OCI-LY3 (cell line): Measurements from ENCODE around the gene NELL2.

ENCODE experiments used
- H2AFZ ChIP-seq: fragments of 200-600, 300-600 bp; shearing (Covaris generic); 2 replicates; pipeline ENCODE4 v1.6.0; 2014; ENCODE audit warnings: antibody characterized with exemption, low read depth, low read length
- H3K27ac ChIP-seq: fragments of 200-600, 300-600 bp; sonication (generic); 2 replicates; pipeline ENCODE4 v1.5.1; 2014; ENCODE audit warnings: mild to moderate bottlenecking, low read length, moderate library complexity, mixed read lengths
- H3K27me3 ChIP-seq: fragments of 200-600, 300-600 bp; sonication (generic); 2 replicates; pipeline ENCODE4 v1.6.1; 2014; ENCODE audit warnings: low read depth, low read length, mixed read lengths
- H3K36me3 ChIP-seq: fragments of 200-600, 300-600 bp; sonication (generic); replicated peaks from 2 replicates; pipeline ENCODE3; 2014; ENCODE audit warnings: low read depth, low read length, mixed read lengths
- H3K4me1 ChIP-seq: fragments of 300-600, 200-600 bp; sonication (generic); 2 replicates; pipeline ENCODE4 v1.6.1; 2014; ENCODE audit warnings: low read length, mixed read lengths
- H3K4me2 ChIP-seq: fragments of 200-600, 300-600 bp; sonication (generic); 2 replicates; pipeline ENCODE4 v1.6.1; 2014; ENCODE audit warnings: low read length, mixed read lengths
- H3K4me3 ChIP-seq: fragments of 300-600, 200-600 bp; sonication (generic); 2 replicates; pipeline ENCODE4 v1.5.1; 2014; ENCODE audit warnings: antibody characterized with exemption, mild to moderate bottlenecking, low read length, moderate library complexity
- H3K79me2 ChIP-seq: fragments of 300-600, 200-600 bp; shearing (Covaris generic); 2 replicates; pipeline ENCODE4 v1.6.1; 2014; ENCODE audit warnings: mild to moderate bottlenecking, low read length, mixed read lengths
- H3K9ac ChIP-seq: fragments of 300-600, 200-600 bp; shearing (Covaris generic); 2 replicates; pipeline ENCODE4 v1.6.0; 2014; ENCODE audit warnings: mild to moderate bottlenecking, low read length, moderate library complexity
- H3K9me3 ChIP-seq: fragments of 200-600, 300-600 bp; shearing (Covaris generic); 2 replicates; pipeline ENCODE4 v1.6.1; 2014; ENCODE audit warnings: low read length, mixed read lengths; ENCODE audit not compliant: insufficient read depth
- H4K20me1 ChIP-seq: fragments of 200-600, 300-600 bp; sonication (generic); 2 replicates; pipeline ENCODE4 v1.6.1; 2016; ENCODE audit warnings: low read length, mixed read lengths; ENCODE audit not compliant: insufficient read depth
- EZH2phosphoT487 ChIP-seq: fragments of 200-600 bp; shearing (Covaris generic); IDR thresholded peaks from 2 replicates; pipeline ENCODE4 v1.6.1; 2018; ENCODE audit warnings: antibody characterized with exemption, mixed run types, low read depth
- TF ChIP-seq, protein P1 (sequence below): fragments of 200-600, 300-600 bp; sonication (generic); IDR thresholded peaks from 2 replicates; pipeline ENCODE4 v1.5.1; 2014; ENCODE audit warnings: antibody characterized with exemption, low read length, low read depth

Gene NELL2

DNA sequence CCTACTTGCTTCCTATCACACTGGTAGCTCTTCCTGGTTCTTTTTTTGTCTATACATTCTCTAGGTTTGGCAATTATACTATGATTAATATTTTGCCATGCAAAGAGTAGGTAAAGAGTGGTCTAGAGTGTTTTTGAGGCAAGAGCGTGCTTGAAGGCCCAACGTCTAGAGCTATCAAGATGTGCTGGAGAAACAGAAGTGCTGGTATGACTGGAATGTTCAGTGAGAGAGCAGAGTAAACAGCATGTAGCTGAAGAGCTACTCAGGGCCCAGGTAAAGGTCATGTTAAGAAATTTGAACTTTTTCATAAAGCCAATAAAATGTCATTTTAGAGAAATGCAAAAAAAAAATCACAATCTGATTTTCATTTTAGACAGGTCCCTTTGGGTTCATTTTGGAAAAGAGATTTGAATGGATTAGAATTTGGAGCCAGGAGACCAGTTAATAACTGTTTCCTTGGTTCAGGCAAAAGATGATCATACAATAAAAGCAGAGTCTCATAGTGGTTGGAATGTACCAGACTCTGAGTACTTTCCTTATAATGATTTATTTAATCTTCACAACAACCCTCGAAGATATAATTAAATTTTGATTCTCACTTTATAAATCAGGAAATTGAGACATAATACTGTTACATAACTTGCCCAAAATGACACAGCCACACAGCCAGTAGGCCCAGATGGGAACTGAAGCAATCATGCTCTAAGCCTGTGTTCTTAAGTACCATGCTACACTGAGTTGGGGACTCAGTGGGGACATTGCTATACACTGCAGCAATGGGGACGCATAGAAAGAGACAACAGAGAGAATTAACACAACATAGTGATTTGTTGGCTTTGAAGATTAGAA lies 350.1 kb downstream of the NELL2 start:
- no peak overlapping the region for H3K27ac ChIP-seq
- no peak overlapping the region for H3K4me2 ChIP-seq
- no peak overlapping the region for H3K4me3 ChIP-seq
- no peak overlapping the region for H2AFZ ChIP-seq
- TF ChIP-seq EZH2phosphoT487, result no peak
- TF ChIP-seq, protein P1, sequence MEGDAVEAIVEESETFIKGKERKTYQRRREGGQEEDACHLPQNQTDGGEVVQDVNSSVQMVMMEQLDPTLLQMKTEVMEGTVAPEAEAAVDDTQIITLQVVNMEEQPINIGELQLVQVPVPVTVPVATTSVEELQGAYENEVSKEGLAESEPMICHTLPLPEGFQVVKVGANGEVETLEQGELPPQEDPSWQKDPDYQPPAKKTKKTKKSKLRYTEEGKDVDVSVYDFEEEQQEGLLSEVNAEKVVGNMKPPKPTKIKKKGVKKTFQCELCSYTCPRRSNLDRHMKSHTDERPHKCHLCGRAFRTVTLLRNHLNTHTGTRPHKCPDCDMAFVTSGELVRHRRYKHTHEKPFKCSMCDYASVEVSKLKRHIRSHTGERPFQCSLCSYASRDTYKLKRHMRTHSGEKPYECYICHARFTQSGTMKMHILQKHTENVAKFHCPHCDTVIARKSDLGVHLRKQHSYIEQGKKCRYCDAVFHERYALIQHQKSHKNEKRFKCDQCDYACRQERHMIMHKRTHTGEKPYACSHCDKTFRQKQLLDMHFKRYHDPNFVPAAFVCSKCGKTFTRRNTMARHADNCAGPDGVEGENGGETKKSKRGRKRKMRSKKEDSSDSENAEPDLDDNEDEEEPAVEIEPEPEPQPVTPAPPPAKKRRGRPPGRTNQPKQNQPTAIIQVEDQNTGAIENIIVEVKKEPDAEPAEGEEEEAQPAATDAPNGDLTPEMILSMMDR, result no peak
- no peaks in the 10 kb centered on the region for H3K27me3 ChIP-seq
- H3K36me3 ChIP-seq, result no peaks in the 10 kb centered on the region
- no peaks in the 10 kb centered on the region for H3K4me1 ChIP-seq
- H3K9me3 ChIP-seq, result no peaks in the 10 kb centered on the region
- H3K79me2 ChIP-seq, result no peaks in the 10 kb centered on the region
- no peak overlapping the region for H3K9ac ChIP-seq
- H4K20me1 ChIP-seq, result no peaks in the 10 kb centered on the region

DNA sequence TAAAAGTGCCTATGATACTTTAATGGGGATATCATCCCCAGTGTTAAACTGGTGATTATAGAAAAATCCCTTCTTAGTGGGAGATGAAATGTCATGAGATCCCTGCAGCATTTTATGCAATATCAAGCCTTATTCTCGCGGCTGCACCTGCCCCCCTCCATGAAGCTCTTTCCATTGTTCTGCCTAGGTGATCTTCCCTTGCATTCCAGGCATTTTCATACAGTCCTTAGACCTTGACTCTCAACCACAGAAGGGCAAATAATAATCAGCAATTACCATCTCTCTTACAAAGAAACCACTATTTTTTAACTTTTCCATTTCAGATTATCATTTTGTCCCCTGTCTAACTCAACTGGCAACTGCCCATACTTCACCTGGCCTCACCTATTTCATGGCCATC lies 352.3 kb downstream of the NELL2 start:
- Histone ChIP-seq H3K27ac (no peak overlapping the region), H3K27me3 (no peaks in the 10 kb centered on the region), H4K20me1 (no peaks in the 10 kb centered on the region), H3K36me3 (no peaks in the 10 kb centered on the region), H3K79me2 (no peaks in the 10 kb centered on the region), H3K4me1 (no peaks in the 10 kb centered on the region), H3K4me2 (no peak overlapping the region), H2AFZ (no peak overlapping the region), H3K4me3 (no peak overlapping the region), H3K9me3 (no peaks in the 10 kb centered on the region), H3K9ac (no peak overlapping the region)
- no peak for TF ChIP-seq EZH2phosphoT487
- TF ChIP-seq, protein P1, result no peak

DNA sequence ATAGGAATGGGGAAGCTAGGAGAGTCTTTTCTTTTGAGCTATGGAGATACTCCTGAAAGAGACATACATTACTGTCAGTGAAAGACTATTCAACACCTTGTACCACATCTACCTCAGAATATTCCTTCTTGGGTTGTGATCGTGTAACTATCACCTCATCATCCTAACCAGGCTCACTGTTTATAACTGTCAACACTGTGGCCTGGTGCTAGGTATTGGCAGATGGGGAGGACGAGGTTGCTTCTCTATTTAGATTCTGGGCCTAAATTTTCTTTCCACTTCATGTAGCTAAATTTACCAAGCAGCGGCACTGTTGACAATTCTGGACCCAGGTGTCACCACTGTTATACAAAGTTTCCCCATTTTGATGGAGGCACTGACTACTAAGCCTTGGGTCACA lies 354.4 kb downstream of the NELL2 start:
- Histone ChIP-seq H3K27ac (no peak overlapping the region), H4K20me1 (no peaks in the 10 kb centered on the region), H3K9me3 (no peaks in the 10 kb centered on the region), H3K4me1 (no peaks in the 10 kb centered on the region), H3K79me2 (no peaks in the 10 kb centered on the region), H3K36me3 (no peaks in the 10 kb centered on the region), H3K4me3 (no peak overlapping the region), H2AFZ (no peak overlapping the region), H3K27me3 (no peaks in the 10 kb centered on the region), H3K4me2 (no peak overlapping the region), H3K9ac (no peak overlapping the region)
- TF ChIP-seq EZH2phosphoT487, result no peak
- TF ChIP-seq, protein P1, result no peak

DNA sequence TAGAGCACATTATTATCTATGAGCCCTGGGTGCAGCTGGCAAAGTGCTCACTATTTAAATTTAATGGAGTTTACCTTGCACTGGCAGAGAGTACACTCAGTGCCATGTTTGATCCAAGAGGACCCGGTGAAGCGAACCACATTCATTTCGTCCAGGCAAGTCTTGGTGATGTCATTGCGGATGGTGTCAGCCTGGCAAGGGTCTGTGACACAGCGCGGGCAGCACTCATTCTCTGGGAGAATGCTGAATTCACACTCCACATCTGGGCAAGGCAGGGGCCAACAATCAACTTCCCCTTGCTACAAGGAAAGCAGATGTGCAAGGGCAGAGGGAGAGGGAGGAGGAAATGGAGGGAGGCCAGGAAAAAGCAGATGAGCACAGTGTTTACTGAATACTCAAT lies 356.2 kb downstream of the NELL2 start:
- no peaks in the 10 kb centered on the region for H3K79me2 ChIP-seq
- no peaks in the 10 kb centered on the region for H3K9me3 ChIP-seq
- no peaks in the 10 kb centered on the region for H3K36me3 ChIP-seq
- no peaks in the 10 kb centered on the region for H4K20me1 ChIP-seq
- no peak overlapping the region for H3K4me3 ChIP-seq
- no peak overlapping the region for H2AFZ ChIP-seq
- H3K4me1 ChIP-seq, result no peaks in the 10 kb centered on the region
- H3K4me2 ChIP-seq, result no peak overlapping the region
- no peak overlapping the region for H3K27ac ChIP-seq
- H3K9ac ChIP-seq, result no peak overlapping the region
- no peak for TF ChIP-seq EZH2phosphoT487
- TF ChIP-seq, protein P1, result no peak
- H3K27me3 ChIP-seq, result no peaks in the 10 kb centered on the region
